ENCODE data around the gene TXNRD2.
"Not testable (repeated sequence)": the region's sequence is repeated elsewhere in the genome, so short reads cannot be mapped to it uniquely, and the experiment has no call there.

TXNRD2 gene

GRCh38 chr22:19884954-19885751 lies 56.5 kb downstream of the TXNRD2 start:
- Histone ChIP-seq H3K9me3 (ENCODE audit: insufficient read depth, low read length) (no peaks in the 10 kb centered on the region), H3K4me2 (ENCODE audit: low read length) (no peak overlapping the region), H3K9ac (ENCODE audit: low read length) (no peak overlapping the region), H3K27me3 (ENCODE audit: low read depth, low read length) (no peaks in the 10 kb centered on the region), H3K79me2 (ENCODE audit: low read length) (no peaks in the 10 kb centered on the region), H3K36me3 (replicated peaks; ENCODE audit: low read depth, low read length) (no peaks in the 10 kb centered on the region), H3K4me3 (ENCODE audit: low read length) (no peak overlapping the region), H4K20me1 (ENCODE audit: insufficient read depth, low read length) (no peaks in the 10 kb centered on the region), H3K27ac (ENCODE audit: low read length) (no peak overlapping the region), H2AFZ (ENCODE audit: low read depth, low read length) (no peak overlapping the region), H3K4me1 (ENCODE audit: low read length) (peaks cover 13% of the 10 kb centered on the region)
- TF ChIP-seq EZH2phosphoT487 (IDR thresholded peaks at IDR 0.05; ENCODE audit: low read depth) = no peak
- TF ChIP-seq, protein P1, sequence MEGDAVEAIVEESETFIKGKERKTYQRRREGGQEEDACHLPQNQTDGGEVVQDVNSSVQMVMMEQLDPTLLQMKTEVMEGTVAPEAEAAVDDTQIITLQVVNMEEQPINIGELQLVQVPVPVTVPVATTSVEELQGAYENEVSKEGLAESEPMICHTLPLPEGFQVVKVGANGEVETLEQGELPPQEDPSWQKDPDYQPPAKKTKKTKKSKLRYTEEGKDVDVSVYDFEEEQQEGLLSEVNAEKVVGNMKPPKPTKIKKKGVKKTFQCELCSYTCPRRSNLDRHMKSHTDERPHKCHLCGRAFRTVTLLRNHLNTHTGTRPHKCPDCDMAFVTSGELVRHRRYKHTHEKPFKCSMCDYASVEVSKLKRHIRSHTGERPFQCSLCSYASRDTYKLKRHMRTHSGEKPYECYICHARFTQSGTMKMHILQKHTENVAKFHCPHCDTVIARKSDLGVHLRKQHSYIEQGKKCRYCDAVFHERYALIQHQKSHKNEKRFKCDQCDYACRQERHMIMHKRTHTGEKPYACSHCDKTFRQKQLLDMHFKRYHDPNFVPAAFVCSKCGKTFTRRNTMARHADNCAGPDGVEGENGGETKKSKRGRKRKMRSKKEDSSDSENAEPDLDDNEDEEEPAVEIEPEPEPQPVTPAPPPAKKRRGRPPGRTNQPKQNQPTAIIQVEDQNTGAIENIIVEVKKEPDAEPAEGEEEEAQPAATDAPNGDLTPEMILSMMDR (IDR thresholded peaks at IDR 0.05; ENCODE audit: low read depth, low read length) = no peak

- Histone ChIP-seq H3K4me2 (ENCODE audit: low read length) (no peak overlapping the region), H3K36me3 (replicated peaks; ENCODE audit: low read depth, low read length) (no peaks in the 10 kb centered on the region), H3K4me1 (ENCODE audit: low read length) (peaks cover 13% of the 10 kb centered on the region), H3K9me3 (ENCODE audit: insufficient read depth, low read length) (no peaks in the 10 kb centered on the region), H3K27ac (ENCODE audit: low read length) (no peak overlapping the region), H3K79me2 (ENCODE audit: low read length) (no peaks in the 10 kb centered on the region), H3K4me3 (ENCODE audit: low read length) (no peak overlapping the region), H3K9ac (ENCODE audit: low read length) (no peak overlapping the region), H3K27me3 (ENCODE audit: low read depth, low read length) (no peaks in the 10 kb centered on the region), H2AFZ (ENCODE audit: low read depth, low read length) (no peak overlapping the region), H4K20me1 (ENCODE audit: insufficient read depth, low read length) (no peaks in the 10 kb centered on the region)
- TF ChIP-seq, protein P1 (IDR thresholded peaks at IDR 0.05; ENCODE audit: low read depth, low read length) = no peak
- TF ChIP-seq EZH2phosphoT487 (IDR thresholded peaks at IDR 0.05; ENCODE audit: low read depth) = no peak
These were observed 57.3 kb downstream of the TXNRD2 start for GRCh38 chr22:19884161-19884953.

GRCh38 chr22:19883446-19883845 lies 58.2 kb downstream of the TXNRD2 start:
- H3K4me2 ChIP-seq (ENCODE audit: low read length); H3K27ac ChIP-seq (ENCODE audit: low read length); H2AFZ ChIP-seq (ENCODE audit: low read depth, low read length); H4K20me1 ChIP-seq (ENCODE audit: insufficient read depth, low read length); H3K9me3 ChIP-seq (ENCODE audit: insufficient read depth, low read length); H3K4me3 ChIP-seq (ENCODE audit: low read length); H3K36me3 ChIP-seq (replicated peaks; ENCODE audit: low read depth, low read length); H3K27me3 ChIP-seq (ENCODE audit: low read depth, low read length); H3K9ac ChIP-seq (ENCODE audit: low read length); H3K79me2 ChIP-seq (ENCODE audit: low read length): not testable (repeated sequence)
- H3K4me1 ChIP-seq (ENCODE audit: low read length) = peaks cover 13% of the 10 kb centered on the region

GRCh38 chr22:19882446-19883381 lies 58.9 kb downstream of the TXNRD2 start:
- Histone ChIP-seq H3K4me2 (ENCODE audit: low read length) (no peak overlapping the region), H3K4me1 (ENCODE audit: low read length) (peaks cover 13% of the 10 kb centered on the region), H3K9ac (ENCODE audit: low read length) (no peak overlapping the region), H3K79me2 (ENCODE audit: low read length) (no peaks in the 10 kb centered on the region), H3K36me3 (replicated peaks; ENCODE audit: low read depth, low read length) (no peaks in the 10 kb centered on the region), H3K27ac (ENCODE audit: low read length) (no peak overlapping the region), H3K9me3 (ENCODE audit: insufficient read depth, low read length) (no peaks in the 10 kb centered on the region), H3K4me3 (ENCODE audit: low read length) (no peak overlapping the region), H2AFZ (ENCODE audit: low read depth, low read length) (no peak overlapping the region), H3K27me3 (ENCODE audit: low read depth, low read length) (no peaks in the 10 kb centered on the region), H4K20me1 (ENCODE audit: insufficient read depth, low read length) (no peaks in the 10 kb centered on the region)
- no peak for TF ChIP-seq EZH2phosphoT487 (IDR thresholded peaks at IDR 0.05; ENCODE audit: low read depth)
- TF ChIP-seq, protein P1 (IDR thresholded peaks at IDR 0.05; ENCODE audit: low read depth, low read length) = no peak
